ENCODE data around the gene LURAP1L.

DNA sequence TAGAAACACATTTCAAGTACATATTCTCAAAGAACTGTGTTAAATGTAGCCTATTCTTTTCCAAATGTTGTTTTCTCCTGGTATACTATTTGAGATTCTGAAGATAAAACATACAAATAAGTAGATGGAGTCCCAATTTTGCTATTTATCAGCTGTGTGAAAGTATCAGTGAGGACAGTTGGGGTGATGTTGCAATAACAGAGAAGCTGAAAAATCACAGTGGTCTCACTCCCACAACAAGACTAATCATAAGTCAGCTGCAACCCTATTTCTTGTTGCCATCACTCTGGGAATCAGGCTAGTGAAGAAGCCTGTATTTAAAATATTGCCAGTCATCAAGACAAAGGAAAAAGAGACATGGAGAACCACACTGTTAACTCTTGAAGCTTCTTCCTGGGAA is 25.9 kb upstream of the LURAP1L start:
- TF ChIP-seq, protein P1, sequence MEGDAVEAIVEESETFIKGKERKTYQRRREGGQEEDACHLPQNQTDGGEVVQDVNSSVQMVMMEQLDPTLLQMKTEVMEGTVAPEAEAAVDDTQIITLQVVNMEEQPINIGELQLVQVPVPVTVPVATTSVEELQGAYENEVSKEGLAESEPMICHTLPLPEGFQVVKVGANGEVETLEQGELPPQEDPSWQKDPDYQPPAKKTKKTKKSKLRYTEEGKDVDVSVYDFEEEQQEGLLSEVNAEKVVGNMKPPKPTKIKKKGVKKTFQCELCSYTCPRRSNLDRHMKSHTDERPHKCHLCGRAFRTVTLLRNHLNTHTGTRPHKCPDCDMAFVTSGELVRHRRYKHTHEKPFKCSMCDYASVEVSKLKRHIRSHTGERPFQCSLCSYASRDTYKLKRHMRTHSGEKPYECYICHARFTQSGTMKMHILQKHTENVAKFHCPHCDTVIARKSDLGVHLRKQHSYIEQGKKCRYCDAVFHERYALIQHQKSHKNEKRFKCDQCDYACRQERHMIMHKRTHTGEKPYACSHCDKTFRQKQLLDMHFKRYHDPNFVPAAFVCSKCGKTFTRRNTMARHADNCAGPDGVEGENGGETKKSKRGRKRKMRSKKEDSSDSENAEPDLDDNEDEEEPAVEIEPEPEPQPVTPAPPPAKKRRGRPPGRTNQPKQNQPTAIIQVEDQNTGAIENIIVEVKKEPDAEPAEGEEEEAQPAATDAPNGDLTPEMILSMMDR (IDR thresholded peaks at IDR 0.05 in 8 of 11, conservative IDR thresholded peaks at IDR 0.05 in 3 of 11): no peak
- TF ChIP-seq POLR2A (IDR thresholded peaks at IDR 0.05): no peak
